ENCODE results near the gene MMP17.
A peak's percentile ranks its signal among the peaks of the same experiment; 100 is the strongest.

The MMP17 gene

GRCh38 chr12:131830335-131830913, 2.2 kb downstream of the MMP17 start:
- H3K4me3 ChIP-seq (ENCODE audit: low read depth, low read length), result peak overlapping the region; percentile 71
- TF ChIP-seq, protein P1, sequence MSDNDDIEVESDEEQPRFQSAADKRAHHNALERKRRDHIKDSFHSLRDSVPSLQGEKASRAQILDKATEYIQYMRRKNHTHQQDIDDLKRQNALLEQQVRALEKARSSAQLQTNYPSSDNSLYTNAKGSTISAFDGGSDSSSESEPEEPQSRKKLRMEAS (IDR thresholded peaks at IDR 0.05; ENCODE audit: low read depth, low read length), result peak; percentile 25; the same call in 1 of the 2 replicates
- TF ChIP-seq POLR2A (IDR thresholded peaks at IDR 0.05; ENCODE audit: extremely low read depth, insufficient read length), result no peak
- TF ChIP-seq, protein P2, sequence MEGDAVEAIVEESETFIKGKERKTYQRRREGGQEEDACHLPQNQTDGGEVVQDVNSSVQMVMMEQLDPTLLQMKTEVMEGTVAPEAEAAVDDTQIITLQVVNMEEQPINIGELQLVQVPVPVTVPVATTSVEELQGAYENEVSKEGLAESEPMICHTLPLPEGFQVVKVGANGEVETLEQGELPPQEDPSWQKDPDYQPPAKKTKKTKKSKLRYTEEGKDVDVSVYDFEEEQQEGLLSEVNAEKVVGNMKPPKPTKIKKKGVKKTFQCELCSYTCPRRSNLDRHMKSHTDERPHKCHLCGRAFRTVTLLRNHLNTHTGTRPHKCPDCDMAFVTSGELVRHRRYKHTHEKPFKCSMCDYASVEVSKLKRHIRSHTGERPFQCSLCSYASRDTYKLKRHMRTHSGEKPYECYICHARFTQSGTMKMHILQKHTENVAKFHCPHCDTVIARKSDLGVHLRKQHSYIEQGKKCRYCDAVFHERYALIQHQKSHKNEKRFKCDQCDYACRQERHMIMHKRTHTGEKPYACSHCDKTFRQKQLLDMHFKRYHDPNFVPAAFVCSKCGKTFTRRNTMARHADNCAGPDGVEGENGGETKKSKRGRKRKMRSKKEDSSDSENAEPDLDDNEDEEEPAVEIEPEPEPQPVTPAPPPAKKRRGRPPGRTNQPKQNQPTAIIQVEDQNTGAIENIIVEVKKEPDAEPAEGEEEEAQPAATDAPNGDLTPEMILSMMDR (IDR thresholded peaks at IDR 0.05; ENCODE audit: low read depth, low read length), result peak; percentile 69

GRCh38 chr12:131830914-131831571, 2.9 kb downstream of the MMP17 start:
- TF ChIP-seq, protein P2 (IDR thresholded peaks at IDR 0.05; ENCODE audit: low read depth, low read length), result no peak
- TF ChIP-seq MYC (IDR thresholded peaks at IDR 0.05; ENCODE audit: low read depth, low read length), result no peak
- TF ChIP-seq, protein P1 (IDR thresholded peaks at IDR 0.05; ENCODE audit: low read depth, low read length), result no peak
- no peak for TF ChIP-seq POLR2A (IDR thresholded peaks at IDR 0.05; ENCODE audit: extremely low read depth, insufficient read length)
- DNase-seq (ENCODE audit: low read depth), result peak; percentile 68
- H3K4me3 ChIP-seq (ENCODE audit: low read depth, low read length), result peak overlapping the region; percentile 53

More at GRCh38 chr12:131830335-131830913, 2.2 kb downstream of the MMP17 start:
- DNase-seq (ENCODE audit: low read depth), result peak; percentile 92

- H3K4me3 ChIP-seq (ENCODE audit: low read depth, low read length), result peak overlapping the region; percentile 53
- TF ChIP-seq, protein P2 (IDR thresholded peaks at IDR 0.05; ENCODE audit: low read depth, low read length), result no peak
- no peak for TF ChIP-seq POLR2A (IDR thresholded peaks at IDR 0.05; ENCODE audit: extremely low read depth, insufficient read length)
Measured at GRCh38 chr12:131831635-131832041, 3.4 kb downstream of the MMP17 start.

GRCh38 chr12:131832321-131833231, 4.4 kb downstream of the MMP17 start:
- H3K4me3 ChIP-seq (ENCODE audit: low read depth, low read length), result no peak overlapping the region
- DNase-seq (ENCODE audit: low read depth), result no peak
- no peak for TF ChIP-seq MYC (IDR thresholded peaks at IDR 0.05; ENCODE audit: low read depth, low read length)
- no peak for TF ChIP-seq POLR2A (IDR thresholded peaks at IDR 0.05; ENCODE audit: extremely low read depth, insufficient read length)
- TF ChIP-seq, protein P1 (IDR thresholded peaks at IDR 0.05; ENCODE audit: low read depth, low read length), result no peak
- TF ChIP-seq, protein P2 (IDR thresholded peaks at IDR 0.05; ENCODE audit: low read depth, low read length), result no peak

More at GRCh38 chr12:131831635-131832041, 3.4 kb downstream of the MMP17 start:
- DNase-seq (ENCODE audit: low read depth), result no peak

GRCh38 chr12:131833288-131833895, 5.2 kb downstream of the MMP17 start:
- H3K4me3 ChIP-seq (ENCODE audit: low read depth, low read length), result no peak overlapping the region
- no peak for DNase-seq (ENCODE audit: low read depth)
- TF ChIP-seq, protein P2 (IDR thresholded peaks at IDR 0.05; ENCODE audit: low read depth, low read length), result no peak
- TF ChIP-seq, protein P1 (IDR thresholded peaks at IDR 0.05; ENCODE audit: low read depth, low read length), result no peak
- no peak for TF ChIP-seq MYC (IDR thresholded peaks at IDR 0.05; ENCODE audit: low read depth, low read length)
- TF ChIP-seq POLR2A (IDR thresholded peaks at IDR 0.05; ENCODE audit: extremely low read depth, insufficient read length), result no peak

Data from NB4 (cell line).